PFSK-1 (cell line): ENCODE results near the gene C10orf143.

ENCODE experiments used
- FOXP2 ChIP-seq: optimal IDR thresholded peaks from 2 replicates; pipeline ENCODE3; 2011; ENCODE audit warnings: borderline replicate concordance, control low read depth, inconsistent platforms; ENCODE audit not compliant: insufficient read depth; ENCODE audit errors: extremely low read length, extremely low read depth
- POLR2AphosphoS5 ChIP-seq: IDR thresholded peaks from 2 replicates; pipeline ENCODE4 v1.6.1; 2012; ENCODE audit warnings: low read depth, mild to moderate bottlenecking, control low read depth, low read length, moderate library complexity
- SIN3A ChIP-seq: IDR thresholded peaks from 2 replicates; pipeline ENCODE4 v1.6.1; 2012; ENCODE audit warnings: mild to moderate bottlenecking, low read length, moderate library complexity, borderline replicate concordance; ENCODE audit not compliant: insufficient read depth
- TAF1 ChIP-seq: IDR thresholded peaks from 2 replicates; pipeline ENCODE4 v1.6.1; 2012; ENCODE audit warnings: low read length, control low read depth, borderline replicate concordance; ENCODE audit not compliant: insufficient read depth
- TF ChIP-seq, protein P1 (sequence below), 2 experiments: IDR thresholded peaks; 2 replicates each; pipeline versions ENCODE4 v1.6.1 to v1.8.0; 2011 to 2012; ENCODE audit warnings: low read depth in 2 of 2, low read length in 2 of 2, control low read depth in 1 of 2, inconsistent platforms in 1 of 2, mild to moderate bottlenecking in 1 of 2, moderate library complexity in 1 of 2; ENCODE audit not compliant: insufficient read depth in 1 of 2

The C10orf143 gene

DNA sequence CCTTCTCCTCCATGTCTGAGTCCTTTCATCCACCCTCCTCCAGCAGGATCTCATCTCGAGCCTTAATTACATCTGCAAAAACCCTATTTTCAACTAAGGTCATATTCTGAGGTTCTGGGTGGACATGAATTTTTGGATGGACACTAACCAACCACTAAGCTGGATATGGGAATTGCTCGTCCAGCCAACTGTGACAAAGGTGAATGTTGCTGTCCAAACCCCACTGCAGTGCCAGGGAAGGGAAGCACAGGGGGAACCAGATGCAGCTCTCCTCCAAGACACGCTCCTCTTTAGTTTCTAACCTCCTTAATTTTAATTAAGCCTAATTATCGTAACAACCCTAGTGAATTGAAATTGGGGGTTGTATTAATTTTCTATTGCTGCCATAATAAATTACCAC is 81.4 kb downstream of the C10orf143 start:
- TF ChIP-seq, protein P1, sequence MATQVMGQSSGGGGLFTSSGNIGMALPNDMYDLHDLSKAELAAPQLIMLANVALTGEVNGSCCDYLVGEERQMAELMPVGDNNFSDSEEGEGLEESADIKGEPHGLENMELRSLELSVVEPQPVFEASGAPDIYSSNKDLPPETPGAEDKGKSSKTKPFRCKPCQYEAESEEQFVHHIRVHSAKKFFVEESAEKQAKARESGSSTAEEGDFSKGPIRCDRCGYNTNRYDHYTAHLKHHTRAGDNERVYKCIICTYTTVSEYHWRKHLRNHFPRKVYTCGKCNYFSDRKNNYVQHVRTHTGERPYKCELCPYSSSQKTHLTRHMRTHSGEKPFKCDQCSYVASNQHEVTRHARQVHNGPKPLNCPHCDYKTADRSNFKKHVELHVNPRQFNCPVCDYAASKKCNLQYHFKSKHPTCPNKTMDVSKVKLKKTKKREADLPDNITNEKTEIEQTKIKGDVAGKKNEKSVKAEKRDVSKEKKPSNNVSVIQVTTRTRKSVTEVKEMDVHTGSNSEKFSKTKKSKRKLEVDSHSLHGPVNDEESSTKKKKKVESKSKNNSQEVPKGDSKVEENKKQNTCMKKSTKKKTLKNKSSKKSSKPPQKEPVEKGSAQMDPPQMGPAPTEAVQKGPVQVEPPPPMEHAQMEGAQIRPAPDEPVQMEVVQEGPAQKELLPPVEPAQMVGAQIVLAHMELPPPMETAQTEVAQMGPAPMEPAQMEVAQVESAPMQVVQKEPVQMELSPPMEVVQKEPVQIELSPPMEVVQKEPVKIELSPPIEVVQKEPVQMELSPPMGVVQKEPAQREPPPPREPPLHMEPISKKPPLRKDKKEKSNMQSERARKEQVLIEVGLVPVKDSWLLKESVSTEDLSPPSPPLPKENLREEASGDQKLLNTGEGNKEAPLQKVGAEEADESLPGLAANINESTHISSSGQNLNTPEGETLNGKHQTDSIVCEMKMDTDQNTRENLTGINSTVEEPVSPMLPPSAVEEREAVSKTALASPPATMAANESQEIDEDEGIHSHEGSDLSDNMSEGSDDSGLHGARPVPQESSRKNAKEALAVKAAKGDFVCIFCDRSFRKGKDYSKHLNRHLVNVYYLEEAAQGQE (IDR thresholded peaks at IDR 0.05; ENCODE audit: insufficient read depth in 1 of 2, low read depth in 2 of 2, low read length in 2 of 2): no peak
- TF ChIP-seq TAF1 (no peak), FOXP2 (no peak), SIN3A (no peak)

DNA sequence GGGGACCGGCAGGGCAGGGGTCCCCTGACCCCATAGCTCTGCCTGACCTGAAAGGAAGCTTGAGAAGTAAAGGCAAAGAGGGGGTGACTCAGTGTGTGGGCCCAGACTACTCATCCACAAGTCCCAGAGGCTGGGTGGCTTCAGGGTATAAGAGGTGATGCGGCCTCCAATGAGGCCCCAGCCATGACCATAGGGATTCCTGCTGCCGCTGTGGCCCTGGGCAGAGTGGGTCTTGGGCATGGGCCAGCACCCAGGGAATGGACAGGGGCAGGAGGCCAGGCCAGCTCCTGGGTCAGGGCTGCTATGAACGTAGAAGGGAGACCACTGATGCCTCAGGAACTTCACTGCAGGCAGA is 82.2 kb downstream of the C10orf143 start:
- no peak for TF ChIP-seq TAF1

DNA sequence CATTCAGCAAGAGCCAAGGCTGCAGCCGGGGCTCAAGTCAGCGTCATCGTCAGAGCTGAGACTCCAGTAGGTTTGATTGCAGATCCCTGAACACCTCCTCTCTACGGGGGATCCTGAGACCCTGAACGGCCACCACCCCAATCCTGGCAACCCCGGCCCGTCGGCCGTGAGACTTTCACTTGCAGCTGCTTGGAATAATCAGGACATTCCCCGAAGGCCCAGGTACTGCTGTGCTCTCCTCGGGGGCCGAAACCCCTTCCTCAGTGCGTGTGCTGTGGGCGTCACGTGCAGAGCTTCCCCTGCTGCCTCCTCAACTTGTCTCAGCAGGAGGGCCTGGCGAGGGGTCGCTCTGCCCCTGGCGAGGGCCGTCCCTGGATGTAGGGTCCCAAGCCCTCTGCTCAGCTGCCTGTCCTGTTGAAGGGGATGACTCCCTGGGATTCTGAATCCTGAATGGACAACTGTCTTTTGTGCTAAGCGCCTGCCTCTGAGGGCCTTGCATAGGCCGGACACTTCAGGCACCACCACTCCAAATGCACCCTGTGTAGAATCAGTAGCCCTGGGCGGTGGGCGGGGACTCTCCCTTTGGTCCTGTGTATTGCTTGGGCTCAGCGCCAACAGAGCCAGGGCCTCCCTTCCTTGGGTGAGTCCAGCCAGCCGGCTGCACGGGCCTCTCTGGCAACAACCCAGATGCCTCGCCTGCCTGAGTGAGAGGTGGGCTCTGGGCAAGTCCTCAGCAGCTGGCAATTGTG is 82.7 kb downstream of the C10orf143 start:
- TF ChIP-seq POLR2AphosphoS5 (no peak), TAF1 (no peak), SIN3A (no peak), FOXP2 (no peak)

DNA sequence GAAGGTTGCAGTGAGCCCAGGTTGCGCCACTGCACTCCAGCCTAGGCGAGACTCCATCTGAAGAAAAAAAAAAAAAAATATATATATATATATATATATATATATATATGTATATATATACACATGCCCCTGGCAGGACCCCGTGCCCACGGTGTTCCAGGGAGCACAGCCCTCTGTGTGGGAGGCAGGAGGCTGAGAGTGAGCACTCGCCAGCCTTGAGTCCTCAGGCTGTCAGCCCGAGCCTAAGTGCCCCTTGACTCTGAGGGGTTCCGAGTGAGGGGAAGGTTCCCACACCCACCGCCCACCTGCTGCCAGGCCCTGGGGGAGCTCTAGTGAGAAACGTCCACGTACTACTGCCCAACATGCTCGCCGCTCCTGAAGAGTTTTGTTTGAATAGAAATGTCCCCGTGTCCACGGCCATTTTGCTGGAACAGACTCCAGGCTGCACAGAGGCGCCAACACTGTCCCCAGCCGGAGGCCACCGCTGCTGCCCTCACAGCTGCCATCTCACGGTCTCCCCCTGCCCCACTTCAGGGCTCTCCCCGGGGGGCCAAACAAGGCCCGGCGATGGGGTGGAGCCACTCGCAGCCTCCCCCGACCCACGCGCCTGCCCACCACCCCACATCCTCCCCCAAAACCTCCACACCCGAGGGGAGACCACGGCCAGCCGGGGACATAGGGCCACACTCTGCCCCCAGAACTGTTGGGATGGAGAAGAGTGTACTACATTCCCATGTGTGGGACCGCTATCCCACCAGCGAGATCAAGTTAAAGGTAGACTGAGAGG is 83.8 kb downstream of the C10orf143 start:
- TF ChIP-seq TAF1: no peak
- TF ChIP-seq FOXP2: no peak
- TF ChIP-seq POLR2AphosphoS5: no peak
- TF ChIP-seq, protein P1 (IDR thresholded peaks at IDR 0.05; ENCODE audit: insufficient read depth in 1 of 2, low read depth in 2 of 2, low read length in 2 of 2): no peak
- TF ChIP-seq SIN3A: no peak

DNA sequence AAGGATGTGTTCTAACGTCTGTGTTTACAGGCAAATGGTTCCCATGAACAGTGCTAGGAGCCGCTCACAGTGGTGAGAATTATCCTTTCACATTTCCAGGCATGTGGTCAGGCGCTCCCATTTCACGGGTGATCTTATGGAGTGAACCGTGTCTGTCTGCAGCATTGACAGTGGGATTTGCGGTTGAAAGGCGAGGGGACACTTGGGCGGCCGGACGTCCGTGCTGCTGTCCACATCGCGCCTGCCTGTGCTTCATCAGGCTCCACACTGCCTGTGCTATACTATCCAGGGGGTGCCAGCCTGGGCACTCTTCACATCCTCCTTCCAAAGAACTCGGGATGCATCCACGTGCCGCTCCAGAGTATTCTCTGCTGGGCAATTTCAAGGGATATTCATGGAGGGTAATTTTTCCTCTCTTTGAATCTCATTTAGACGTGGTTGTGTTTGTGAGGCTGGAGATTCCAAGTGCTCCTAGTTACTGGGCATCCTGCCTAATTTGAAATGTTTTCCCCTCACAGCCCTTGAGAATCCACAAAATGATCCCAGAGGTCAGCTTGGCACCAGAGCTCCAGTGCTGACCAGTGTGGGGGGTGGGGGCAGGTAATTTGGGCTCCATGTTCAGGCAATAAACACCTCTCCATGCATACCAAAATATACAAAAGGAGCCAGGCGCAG is 84.7 kb downstream of the C10orf143 start:
- TF ChIP-seq SIN3A (no peak), POLR2AphosphoS5 (no peak)

DNA sequence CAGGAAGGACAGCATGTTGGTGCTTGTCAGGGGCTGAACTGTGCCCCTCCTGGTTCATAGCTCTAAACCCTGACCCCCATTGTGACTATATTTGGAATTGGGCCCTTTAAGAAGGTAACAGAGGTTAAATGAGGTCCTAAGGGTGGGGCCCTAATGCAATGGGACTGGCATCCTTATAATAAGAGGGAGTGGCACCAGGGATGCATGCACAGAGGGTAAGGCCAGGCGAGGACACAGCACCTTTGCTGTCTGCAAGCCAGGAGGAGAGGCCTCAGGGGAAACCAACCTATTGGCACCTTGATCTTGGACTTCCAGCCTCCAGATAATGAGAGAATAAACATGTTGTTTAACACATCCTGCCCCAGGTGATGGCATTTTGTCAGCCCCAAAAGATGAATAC is 85.3 kb downstream of the C10orf143 start:
- TF ChIP-seq, protein P1 (IDR thresholded peaks at IDR 0.05; ENCODE audit: insufficient read depth in 1 of 2, low read depth in 2 of 2, low read length in 2 of 2): no peak
- TF ChIP-seq FOXP2 (no peak), SIN3A (no peak), TAF1 (no peak), POLR2AphosphoS5 (no peak)

DNA sequence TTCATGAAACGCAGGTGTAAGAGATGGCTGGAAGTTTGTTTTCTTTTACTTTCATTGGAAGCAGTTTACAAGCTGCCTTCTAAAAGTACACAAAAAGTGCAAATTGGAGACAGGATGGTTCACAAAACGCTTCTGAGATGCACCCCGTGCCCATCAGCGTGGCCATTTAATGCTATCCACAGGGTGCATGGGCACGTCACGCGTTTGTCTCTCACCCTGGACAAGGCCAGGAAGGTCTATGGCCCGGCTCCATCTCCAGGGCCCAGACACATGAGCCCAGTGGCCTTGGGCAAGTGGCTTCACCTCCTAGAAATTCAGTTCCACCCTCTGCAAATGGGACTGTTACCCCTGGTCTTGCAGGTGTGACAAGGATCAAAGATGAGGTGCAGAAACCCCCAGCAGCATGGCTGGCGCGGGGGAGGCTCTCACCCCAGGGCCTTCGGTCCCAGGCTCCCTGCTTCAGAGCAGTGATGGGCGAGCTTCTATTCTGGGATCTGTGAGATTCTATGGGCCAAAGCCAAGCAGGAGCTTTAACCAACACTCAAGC is 85.8 kb downstream of the C10orf143 start:
- TF ChIP-seq FOXP2: no peak
- no peak for TF ChIP-seq SIN3A
- TF ChIP-seq, protein P1 (IDR thresholded peaks at IDR 0.05; ENCODE audit: insufficient read depth in 1 of 2, low read depth in 2 of 2, low read length in 2 of 2): no peak
- no peak for TF ChIP-seq TAF1
